K562 (cell line): ENCODE results near the gene RAB5A. TPM values are rescaled to one million over a fixed set of nuclear protein-coding genes. Genes with fewer than 3 reads are reported as not detected.

Experiments
- ARID4B ChIP-seq: sonication (generic); formaldehyde crosslinking; IDR thresholded peaks from 2 replicates; pipeline ENCODE4 v1.8.0; 2022; ENCODE audit warnings: mild to moderate bottlenecking, missing genetic modification reagents
- CGGBP1 ChIP-seq: fragments of 250-450 bp; sonication (Bioruptor Pico); IDR thresholded peaks from 2 replicates; pipeline ENCODE4 v1.9.0; 2021; ENCODE audit warnings: mild to moderate bottlenecking
- ELF2 ChIP-seq: fragments of 250-450 bp; sonication (Bioruptor Pico); IDR thresholded peaks from 2 replicates; pipeline ENCODE4 v1.5.0; 2021; ENCODE audit warnings: mild to moderate bottlenecking
- ETV6 ChIP-seq, 3 experiments: fragments of 150-350 bp in 1 of 3; sonication (generic) in 1 of 3; formaldehyde crosslinking in 1 of 3; IDR thresholded peaks; 2 replicates each; pipeline versions ENCODE4 v1.6.1 to v1.8.0; 2014 to 2022; ENCODE audit warnings: borderline replicate concordance in 2 of 3, low read depth in 2 of 3, antibody characterized with exemption in 1 of 3, low read length in 1 of 3, mild to moderate bottlenecking in 1 of 3, missing genetic modification reagents in 1 of 3
- FOXP4 ChIP-seq: sonication (generic); formaldehyde crosslinking; IDR thresholded peaks from 2 replicates; pipeline ENCODE4 v1.8.0; 2022; ENCODE audit warnings: mild to moderate bottlenecking, missing genetic modification reagents, borderline replicate concordance
- IFI16 ChIP-seq: fragments of 250-450 bp; sonication (Bioruptor Pico); IDR thresholded peaks from 2 replicates; pipeline ENCODE4 v2.1.2; 2022; ENCODE audit warnings: mild to moderate bottlenecking, inconsistent platforms
- L3MBTL2 ChIP-seq: fragments of 450-650 bp; IDR thresholded peaks from 2 replicates; pipeline ENCODE4 v1.6.1; 2016; ENCODE audit warnings: mild to moderate bottlenecking, moderate library complexity
- MCM7 ChIP-seq, 2 experiments: fragments of 450-650 bp; IDR thresholded peaks; 2 replicates each; pipeline ENCODE4 v1.6.1; 2016 to 2018
- NCOA2 ChIP-seq, 2 experiments: fragments of 450-650 bp; IDR thresholded peaks; 2 replicates each; pipeline ENCODE4 v1.6.1; 2018; ENCODE audit warnings: mild to moderate bottlenecking in 2 of 2, moderate library complexity in 1 of 2; ENCODE audit not compliant: partially characterized antibody in 2 of 2
- NCOR1 ChIP-seq: fragments of 450-650 bp; IDR thresholded peaks from 2 replicates; pipeline ENCODE4 v1.6.1; 2016; ENCODE audit warnings: mild to moderate bottlenecking, moderate library complexity
- NELFE ChIP-seq: IDR thresholded peaks from 2 replicates; pipeline ENCODE4 v1.6.1; 2011; ENCODE audit warnings: mild to moderate bottlenecking; ENCODE audit not compliant: insufficient read depth, insufficient read length
- NONO ChIP-seq, 2 experiments: fragments of 200-400 bp in 1 of 2; fragments of 450-650 bp in 1 of 2; formaldehyde crosslinking in 1 of 2; IDR thresholded peaks; 2 replicates each; pipeline ENCODE4 v1.6.1; 2017; ENCODE audit warnings: low read depth in 2 of 2, mild to moderate bottlenecking in 2 of 2, moderate library complexity in 2 of 2, low read length in 1 of 2
- PHF8 ChIP-seq: fragments of 200-600 bp; sonication (generic); IDR thresholded peaks from 2 replicates; pipeline ENCODE4 v1.6.1; 2012; ENCODE audit warnings: mixed run types, mild to moderate bottlenecking, inconsistent platforms, low read length, moderate library complexity, borderline replicate concordance
- SETDB1 ChIP-seq: IDR thresholded peaks from one replicate; pipeline ENCODE4 v1.6.1; 2012; ENCODE audit warnings: low read length, control low read depth, inconsistent platforms
- SIX5 ChIP-seq, 2 experiments: IDR thresholded peaks; 2 replicates each; pipeline ENCODE4 v1.6.1; 2011; ENCODE audit warnings: low read length in 2 of 2, borderline replicate concordance in 1 of 2, low read depth in 1 of 2, mild to moderate bottlenecking in 1 of 2, moderate library complexity in 1 of 2; ENCODE audit not compliant: insufficient read depth in 1 of 2
- TCF7 ChIP-seq: sonication (generic); IDR thresholded peaks from 2 replicates; pipeline ENCODE4 v1.6.1; 2016; ENCODE audit warnings: antibody characterized with exemption, borderline replicate concordance
- TEAD1 ChIP-seq, 2 experiments: fragments of 450-650 bp in 1 of 2; sonication (generic) in 1 of 2; formaldehyde crosslinking; IDR thresholded peaks; 2 replicates each; pipeline versions ENCODE4 v1.4.0 to v1.8.0; 2020 to 2022; ENCODE audit warnings: mild to moderate bottlenecking in 2 of 2, missing genetic modification reagents in 1 of 2
- XRCC5 ChIP-seq: fragments of 200-400 bp; formaldehyde crosslinking; IDR thresholded peaks from 2 replicates; pipeline ENCODE4 v1.6.1; 2017; ENCODE audit warnings: low read depth, mild to moderate bottlenecking, low read length
- ZNF197 ChIP-seq: fragments of 200-800 bp; sonication (Bioruptor generic); IDR thresholded peaks from 2 replicates; pipeline ENCODE4 v1.6.1; 2016; ENCODE audit warnings: low read depth, missing genetic modification characterization, missing compliant biosample characterization
- ZNF668 ChIP-seq: fragments of 250-450 bp; sonication (Bioruptor Pico); IDR thresholded peaks from 2 replicates; pipeline ENCODE4 v1.8.0; 2022; ENCODE audit warnings: mild to moderate bottlenecking, inconsistent platforms
- ZNF77 ChIP-seq: fragments of 250-450 bp; sonication (Bioruptor Pico); IDR thresholded peaks from 2 replicates; pipeline ENCODE4 v1.5.0; 2020
- ZNF830 ChIP-seq: fragments of 250-450 bp; sonication (Bioruptor Pico); IDR thresholded peaks from 2 replicates; pipeline ENCODE4 v1.5.0; 2021; ENCODE audit warnings: mild to moderate bottlenecking
- polyA plus RNA-seq, 8 experiments: library from polyadenylated mRNA; depleted of rRNA in 4 of 8; stranded (reverse) in 5 of 8; unstranded in 3 of 8; fragments of >200 nt; fragmentation: Nextera tagmentation in 2 of 8; fragmentation: Illumina TruSeq in 1 of 8; extraction: Ambion mirVana in 2 of 8; extraction: Trizol in 1 of 8; gene quantifications; 2 replicates each; pipeline versions ENCODE4 v1.2.1 to v1.2.3, GENCODE V29; 2011 to 2014; ENCODE audit warnings: inconsistent platforms in 1 of 8, missing spikeins in 1 of 8
- total RNA-seq, 7 experiments: library from RNA; depleted of rRNA in 6 of 7; stranded (reverse); fragments of >200 nt in 6 of 7; fragmentation: Illumina TruSeq in 2 of 7; extraction: Trizol in 2 of 7; gene quantifications; 2 replicates each; pipeline versions ENCODE4 v1.2.1 to v1.2.3, GENCODE V29; 2011 to 2021; ENCODE audit warnings: low replicate concordance in 1 of 7

RAB5A gene
- total and polyA plus RNA-seq, 9 of the 15 experiments (the other 6 are each of a cell fraction or from before 2014, with no cell fraction given): 28.3 to 64.2 (median 49.0) TPM

- peak in 1 of 2 experiments; percentile 66; a peak in 2 of 4 replicates for TF ChIP-seq ETV6 (IDR thresholded peaks at IDR 0.05; ENCODE audit: borderline replicate concordance in 1 of 2, low read depth in 2 of 2, low read length in 1 of 2)
- no peak for TF ChIP-seq ETV6 (CRISPR knock-in tag; IDR thresholded peaks at IDR 0.05; ENCODE audit: borderline replicate concordance)
- TF ChIP-seq CGGBP1 (CRISPR knock-in tag): no peak
- no peak for TF ChIP-seq SIX5 (IDR thresholded peaks at IDR 0.05; ENCODE audit: borderline replicate concordance in 1 of 2, insufficient read depth in 1 of 2, low read depth in 1 of 2, low read length in 2 of 2)
- no peak for TF ChIP-seq TCF7
- TF ChIP-seq SETDB1: no peak
- TF ChIP-seq PHF8: peak; percentile 12; the same call in 1 of the 2 replicates
- no peak for TF ChIP-seq NCOR1
- TF ChIP-seq ZNF77 (CRISPR knock-in tag): no peak
- TF ChIP-seq ZNF830 (CRISPR knock-in tag): no peak
- 0 out of 2 replicates have a peak, but pooled peaks have one; percentile 49 for TF ChIP-seq ZNF197
- TF ChIP-seq NELFE: no peak
- no peak for TF ChIP-seq NONO (IDR thresholded peaks at IDR 0.05; ENCODE audit: low read depth in 2 of 2, low read length in 1 of 2)
- peak in 1 of 2 experiments; percentile 65; a peak in 1 of 4 replicates for TF ChIP-seq TEAD1 (CRISPR knock-in tag; IDR thresholded peaks at IDR 0.05)
- no peak for TF ChIP-seq MCM7 (IDR thresholded peaks at IDR 0.05)
- TF ChIP-seq NCOA2 (IDR thresholded peaks at IDR 0.05; ENCODE audit: partially characterized antibody in 2 of 2): no peak
- TF ChIP-seq ZNF668 (CRISPR knock-in tag): 0 out of 2 replicates have a peak, but pooled peaks have one; percentile 4
- TF ChIP-seq ARID4B (CRISPR knock-in tag): no peak
- TF ChIP-seq IFI16 (CRISPR knock-in tag): no peak
- no peak for TF ChIP-seq XRCC5
- peak; percentile 38 for TF ChIP-seq L3MBTL2
- no peak for TF ChIP-seq ELF2 (CRISPR knock-in tag)
- TF ChIP-seq FOXP4 (CRISPR knock-in tag): no peak
These were observed 15.7 kb upstream of the RAB5A start (continued) for GRCh38 chr3:19931180-19931692.
